ENCODE measurements around the gene QPRT. TPM values are rescaled to one million over a fixed set of nuclear protein-coding genes. Genes with fewer than 3 reads are reported as not detected.

The QPRT gene
- total and polyA plus RNA-seq, 2 donors (not counting 3 experiments of a cell fraction or from before 2014, with no cell fraction given): 0.40 to 0.44 TPM

DNA sequence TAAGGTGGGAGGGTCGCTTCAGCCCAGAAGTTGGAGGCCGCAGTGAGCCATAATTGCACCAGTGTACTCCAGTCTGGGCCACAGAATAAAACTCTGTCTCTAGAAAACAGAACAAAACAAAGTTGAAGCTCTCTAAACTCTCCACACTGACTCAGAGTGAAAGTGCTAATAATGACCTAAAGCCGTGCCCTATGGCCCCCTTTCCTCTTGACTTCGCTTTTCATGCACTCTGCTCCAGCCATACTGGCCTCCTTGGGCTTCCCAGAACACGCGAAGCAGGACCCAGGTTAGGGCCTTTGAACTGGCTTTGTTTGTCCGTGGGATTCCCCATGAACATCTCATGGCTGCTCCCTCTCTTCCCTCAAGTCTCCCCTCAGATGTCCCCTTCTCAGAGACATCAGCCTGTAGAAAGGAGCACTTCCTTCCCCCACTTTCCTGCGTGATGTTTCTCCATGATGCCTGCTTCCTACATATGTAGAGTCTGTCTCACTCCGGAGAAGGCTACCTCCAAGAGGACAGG, 34.6 kb upstream of the QPRT start:
- no peak overlapping the region for H3K9ac ChIP-seq (replicated peaks; ENCODE audit: extremely low read depth, insufficient read depth, low read length)
- POLR2A ChIA-PET: no interaction called here
- no peaks in the 10 kb centered on the region for H3K4me1 ChIP-seq (ENCODE audit: control insufficient read depth, extremely low read depth, insufficient read depth, low read length)
- TF ChIP-seq POLR2AphosphoS5 (IDR thresholded peaks at IDR 0.05; ENCODE audit: insufficient read depth, low read depth, low read length) (no peak), MYC (IDR thresholded peaks at IDR 0.05; ENCODE audit: low read depth, low read length) (no peak), FOS (IDR thresholded peaks at IDR 0.05; ENCODE audit: borderline replicate concordance, insufficient read depth, low read length) (no peak), POLR2A (IDR thresholded peaks at IDR 0.05; ENCODE audit: low read depth, low read length) (no peak), GATA2 (IDR thresholded peaks at IDR 0.05; ENCODE audit: insufficient read depth, insufficient read length, low read depth, low read length) (no peak), EZH2 (IDR thresholded peaks at IDR 0.05; ENCODE audit: borderline replicate concordance, low read depth, low read length, severe bottlenecking) (no peak), JUN (IDR thresholded peaks at IDR 0.05; ENCODE audit: borderline replicate concordance, insufficient read depth, insufficient read length, low read depth) (no peak)
- TF ChIP-seq, protein P1, sequence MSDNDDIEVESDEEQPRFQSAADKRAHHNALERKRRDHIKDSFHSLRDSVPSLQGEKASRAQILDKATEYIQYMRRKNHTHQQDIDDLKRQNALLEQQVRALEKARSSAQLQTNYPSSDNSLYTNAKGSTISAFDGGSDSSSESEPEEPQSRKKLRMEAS (IDR thresholded peaks at IDR 0.05; ENCODE audit: insufficient read depth, insufficient read length): no peak
- TF ChIP-seq, protein P2, sequence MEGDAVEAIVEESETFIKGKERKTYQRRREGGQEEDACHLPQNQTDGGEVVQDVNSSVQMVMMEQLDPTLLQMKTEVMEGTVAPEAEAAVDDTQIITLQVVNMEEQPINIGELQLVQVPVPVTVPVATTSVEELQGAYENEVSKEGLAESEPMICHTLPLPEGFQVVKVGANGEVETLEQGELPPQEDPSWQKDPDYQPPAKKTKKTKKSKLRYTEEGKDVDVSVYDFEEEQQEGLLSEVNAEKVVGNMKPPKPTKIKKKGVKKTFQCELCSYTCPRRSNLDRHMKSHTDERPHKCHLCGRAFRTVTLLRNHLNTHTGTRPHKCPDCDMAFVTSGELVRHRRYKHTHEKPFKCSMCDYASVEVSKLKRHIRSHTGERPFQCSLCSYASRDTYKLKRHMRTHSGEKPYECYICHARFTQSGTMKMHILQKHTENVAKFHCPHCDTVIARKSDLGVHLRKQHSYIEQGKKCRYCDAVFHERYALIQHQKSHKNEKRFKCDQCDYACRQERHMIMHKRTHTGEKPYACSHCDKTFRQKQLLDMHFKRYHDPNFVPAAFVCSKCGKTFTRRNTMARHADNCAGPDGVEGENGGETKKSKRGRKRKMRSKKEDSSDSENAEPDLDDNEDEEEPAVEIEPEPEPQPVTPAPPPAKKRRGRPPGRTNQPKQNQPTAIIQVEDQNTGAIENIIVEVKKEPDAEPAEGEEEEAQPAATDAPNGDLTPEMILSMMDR (IDR thresholded peaks at IDR 0.05; ENCODE audit: extremely low read depth in 1 of 2, insufficient read depth in 1 of 2, low read depth in 1 of 2, low read length in 2 of 2): no peak
- intact Hi-C loops (cut with micrococcal nuclease): no loop called here
- no peak for FAIRE-seq
- no peak overlapping the region for H3K4me3 ChIP-seq (replicated peaks in 1 of 3; ENCODE audit: insufficient read depth in 1 of 3, low read depth in 1 of 3, low read length in 3 of 3)
- no peaks in the 10 kb centered on the region for H3K9me1 ChIP-seq (replicated peaks; ENCODE audit: control insufficient read depth, extremely low read depth, insufficient read depth, low read length)
- H4K20me1 ChIP-seq (replicated peaks; ENCODE audit: control insufficient read depth, extremely low read depth, insufficient read depth, low read length): no peaks in the 10 kb centered on the region
- no peak overlapping the region for H2AFZ ChIP-seq (ENCODE audit: low read depth, low read length)
- DNase-seq (ENCODE audit: low read depth, low spot score): no peak
- dilution Hi-C loops (cut with MboI; ENCODE audit: extremely low pct_ligation_motif_present, low sequenced_read_pairs): no loop called here
- H3K79me2 ChIP-seq (ENCODE audit: control insufficient read depth, insufficient read depth, low read length): no peaks in the 10 kb centered on the region
- H3K4me2 ChIP-seq (ENCODE audit: insufficient read depth, low read length): no peak overlapping the region
- H3K9me3 ChIP-seq (replicated peaks; ENCODE audit: control insufficient read depth, insufficient read depth, low read length): no peaks in the 10 kb centered on the region
- CTCF ChIA-PET: no interaction called here
- H3K36me3 ChIP-seq (ENCODE audit: control insufficient read depth in 2 of 2, extremely low read depth in 1 of 2, insufficient read depth in 2 of 2, low read length in 2 of 2): no peaks in the 10 kb centered on the region
- H3K27me3 ChIP-seq (ENCODE audit: control insufficient read depth in 2 of 2, insufficient read depth in 2 of 2, low read length in 2 of 2): peaks cover 0 to 2% of the 10 kb centered on the region in 2 experiments
- no TSS peak for BruUV-seq (replicated peaks)
- H3K27ac ChIP-seq (ENCODE audit: insufficient read depth, low read depth, low read length): no peak overlapping the region

Measured in endothelial cell of umbilical vein (primary cell).